ENCODE measurements around the gene ATP2C2.

The ATP2C2 gene

GRCh38 chr16:84455031-84455430, 86.7 kb downstream of the ATP2C2 start:
- Histone ChIP-seq H3K9me2 (replicated peaks; ENCODE audit: low read depth, low read length) (no peaks in the 10 kb centered on the region), H3K9ac (ENCODE audit: low read depth, low read length, poor library complexity, severe bottlenecking) (no peak overlapping the region), H3K4me2 (ENCODE audit: low read depth, low read length, poor library complexity, severe bottlenecking) (no peak overlapping the region), H3K4me1 (ENCODE audit: insufficient read depth, low read length, poor library complexity, severe bottlenecking) (no peaks in the 10 kb centered on the region), H3K4me3 (ENCODE audit: low read length, poor library complexity, severe bottlenecking) (no peak overlapping the region), H4K20me1 (ENCODE audit: insufficient read depth, low read length, poor library complexity, severe bottlenecking) (no peaks in the 10 kb centered on the region), H3K79me2 (ENCODE audit: insufficient read depth, low read length) (no peaks in the 10 kb centered on the region), H2AFZ (ENCODE audit: low read length) (no peak overlapping the region), H3F3A (ENCODE audit: low read depth) (no peaks in the 10 kb centered on the region), H3K36me3 (ENCODE audit: insufficient read depth, low read length) (no peaks in the 10 kb centered on the region), H3K9me3 (ENCODE audit: insufficient read depth, low read depth, low read length) (no peaks in the 10 kb centered on the region), H3K27me3 (ENCODE audit: insufficient read depth, low read length, poor library complexity, severe bottlenecking) (no peaks in the 10 kb centered on the region)
- TF ChIP-seq EZH2phosphoT487 (IDR thresholded peaks at IDR 0.05; ENCODE audit: borderline replicate concordance), result no peak
- TF ChIP-seq, protein P1, sequence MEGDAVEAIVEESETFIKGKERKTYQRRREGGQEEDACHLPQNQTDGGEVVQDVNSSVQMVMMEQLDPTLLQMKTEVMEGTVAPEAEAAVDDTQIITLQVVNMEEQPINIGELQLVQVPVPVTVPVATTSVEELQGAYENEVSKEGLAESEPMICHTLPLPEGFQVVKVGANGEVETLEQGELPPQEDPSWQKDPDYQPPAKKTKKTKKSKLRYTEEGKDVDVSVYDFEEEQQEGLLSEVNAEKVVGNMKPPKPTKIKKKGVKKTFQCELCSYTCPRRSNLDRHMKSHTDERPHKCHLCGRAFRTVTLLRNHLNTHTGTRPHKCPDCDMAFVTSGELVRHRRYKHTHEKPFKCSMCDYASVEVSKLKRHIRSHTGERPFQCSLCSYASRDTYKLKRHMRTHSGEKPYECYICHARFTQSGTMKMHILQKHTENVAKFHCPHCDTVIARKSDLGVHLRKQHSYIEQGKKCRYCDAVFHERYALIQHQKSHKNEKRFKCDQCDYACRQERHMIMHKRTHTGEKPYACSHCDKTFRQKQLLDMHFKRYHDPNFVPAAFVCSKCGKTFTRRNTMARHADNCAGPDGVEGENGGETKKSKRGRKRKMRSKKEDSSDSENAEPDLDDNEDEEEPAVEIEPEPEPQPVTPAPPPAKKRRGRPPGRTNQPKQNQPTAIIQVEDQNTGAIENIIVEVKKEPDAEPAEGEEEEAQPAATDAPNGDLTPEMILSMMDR (conservative IDR thresholded peaks at IDR 0.05; ENCODE audit: low read length), result no peak

DNA sequence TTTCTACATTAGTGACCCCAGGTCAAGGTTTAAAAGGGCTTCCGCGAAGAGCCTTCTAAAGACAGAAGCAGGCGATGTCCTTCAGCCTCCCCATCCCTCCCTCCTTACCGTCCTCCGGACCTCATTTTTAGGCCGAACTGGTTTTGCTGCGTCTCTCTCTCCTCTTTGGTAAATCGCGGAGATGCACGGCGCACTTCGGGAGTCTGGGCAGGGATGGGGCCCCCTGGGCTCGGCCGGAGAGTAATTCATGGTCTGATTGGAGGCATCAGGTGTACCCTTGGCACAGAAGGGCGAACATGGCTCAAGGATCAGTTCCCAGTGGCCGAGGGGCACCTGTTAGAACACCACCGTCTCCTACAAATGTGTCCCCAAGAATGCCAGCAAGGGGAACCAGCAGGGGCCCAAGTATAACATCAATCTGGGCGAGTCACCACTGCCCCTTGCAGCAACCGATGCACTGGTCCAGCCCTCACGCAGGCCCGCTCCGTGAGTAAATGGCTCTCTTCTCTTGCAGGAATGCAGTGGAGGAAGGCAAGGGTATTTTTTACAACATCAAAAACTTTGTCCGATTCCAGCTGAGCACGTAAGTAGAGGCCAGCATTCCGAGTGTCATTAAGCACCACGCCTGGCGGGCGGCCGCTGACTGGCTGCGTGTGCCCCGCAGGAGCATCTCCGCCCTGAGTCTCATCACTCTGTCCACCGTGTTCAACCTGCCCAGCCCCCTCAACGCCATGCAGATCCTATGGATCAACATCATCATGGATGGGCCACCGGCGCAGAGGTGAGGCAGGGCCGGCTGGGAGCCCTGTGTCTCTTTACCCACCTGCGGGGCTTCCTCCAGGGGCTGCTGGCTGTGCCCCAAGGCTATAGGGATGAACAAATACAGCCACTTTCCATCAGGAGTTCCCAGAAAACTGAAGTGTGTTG, 90.5 kb downstream of the ATP2C2 start:
- Histone ChIP-seq H3K36me3 (ENCODE audit: insufficient read depth, low read length) (no peaks in the 10 kb centered on the region), H3K4me2 (ENCODE audit: low read depth, low read length, poor library complexity, severe bottlenecking) (no peak overlapping the region), H3K9me2 (replicated peaks; ENCODE audit: low read depth, low read length) (no peaks in the 10 kb centered on the region), H2AFZ (ENCODE audit: low read length) (no peak overlapping the region), H3F3A (ENCODE audit: low read depth) (no peaks in the 10 kb centered on the region), H3K4me1 (ENCODE audit: insufficient read depth, low read length, poor library complexity, severe bottlenecking) (peaks cover 8% of the 10 kb centered on the region), H3K9ac (ENCODE audit: low read depth, low read length, poor library complexity, severe bottlenecking) (no peak overlapping the region), H3K27me3 (ENCODE audit: insufficient read depth, low read length, poor library complexity, severe bottlenecking) (no peaks in the 10 kb centered on the region), H3K9me3 (ENCODE audit: insufficient read depth, low read depth, low read length) (no peaks in the 10 kb centered on the region), H3K79me2 (ENCODE audit: insufficient read depth, low read length) (no peaks in the 10 kb centered on the region), H4K20me1 (ENCODE audit: insufficient read depth, low read length, poor library complexity, severe bottlenecking) (no peaks in the 10 kb centered on the region), H3K4me3 (ENCODE audit: low read length, poor library complexity, severe bottlenecking) (no peak overlapping the region)
- no peak for TF ChIP-seq EZH2phosphoT487 (IDR thresholded peaks at IDR 0.05; ENCODE audit: borderline replicate concordance)
- TF ChIP-seq, protein P1 (conservative IDR thresholded peaks at IDR 0.05; ENCODE audit: low read length), result no peak

DNA sequence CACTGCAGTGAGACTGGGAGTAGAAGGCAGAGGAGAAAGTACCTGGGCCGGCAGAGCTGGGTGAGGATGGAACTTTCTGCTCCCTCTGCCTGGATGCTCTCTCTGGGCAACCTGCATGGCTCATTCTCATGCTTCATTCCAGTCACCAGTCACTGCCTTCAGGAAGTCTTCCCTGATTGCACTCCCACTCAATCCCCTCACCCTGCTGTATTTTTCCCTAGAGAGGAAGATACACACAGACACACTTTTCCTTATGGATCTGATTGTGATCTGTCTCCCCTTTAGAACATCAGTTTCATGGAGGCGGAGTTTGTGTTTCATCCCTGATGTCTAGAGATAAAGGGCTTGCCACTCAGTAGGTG, 91.2 kb downstream of the ATP2C2 start:
- Histone ChIP-seq H3K4me1 (ENCODE audit: insufficient read depth, low read length, poor library complexity, severe bottlenecking) (peaks cover 8% of the 10 kb centered on the region), H3K4me2 (ENCODE audit: low read depth, low read length, poor library complexity, severe bottlenecking) (no peak overlapping the region), H3F3A (ENCODE audit: low read depth) (no peaks in the 10 kb centered on the region), H3K27me3 (ENCODE audit: insufficient read depth, low read length, poor library complexity, severe bottlenecking) (no peaks in the 10 kb centered on the region), H4K20me1 (ENCODE audit: insufficient read depth, low read length, poor library complexity, severe bottlenecking) (no peaks in the 10 kb centered on the region), H2AFZ (ENCODE audit: low read length) (no peak overlapping the region), H3K4me3 (ENCODE audit: low read length, poor library complexity, severe bottlenecking) (no peak overlapping the region), H3K36me3 (ENCODE audit: insufficient read depth, low read length) (no peaks in the 10 kb centered on the region), H3K9me2 (replicated peaks; ENCODE audit: low read depth, low read length) (no peaks in the 10 kb centered on the region), H3K79me2 (ENCODE audit: insufficient read depth, low read length) (no peaks in the 10 kb centered on the region), H3K9me3 (ENCODE audit: insufficient read depth, low read depth, low read length) (no peaks in the 10 kb centered on the region), H3K9ac (ENCODE audit: low read depth, low read length, poor library complexity, severe bottlenecking) (no peak overlapping the region)
- TF ChIP-seq EZH2phosphoT487 (IDR thresholded peaks at IDR 0.05; ENCODE audit: borderline replicate concordance), result no peak
- TF ChIP-seq, protein P1 (conservative IDR thresholded peaks at IDR 0.05; ENCODE audit: low read length), result no peak

Data from Loucy (cell line).